HEK293 (cell line): Measurements from ENCODE around the gene GRIK2.

Source experiments
- CTCF ChIA-PET: fragments of 350-600 bp; formaldehyde crosslinking; extraction: SDS; loops from one replicate; lab custom pipeline; 2021; ENCODE audit warnings: antibody characterized with exemption; lab: Yijun Ruan, JAX
- POLR2A ChIA-PET: fragments of 300-600 bp; formaldehyde crosslinking; extraction: SDS; loops from one replicate; lab custom pipeline; 2020; ENCODE audit warnings: antibody characterized with exemption, inconsistent platforms; lab: Yijun Ruan, JAX
- H3K27ac ChIP-seq: fragments of 200-500 bp; sonication (Bioruptor generic); 2 replicates; pipeline ENCODE4 v1.5.1; 2014; ENCODE audit warnings: low read depth, low read length, control low read depth, inconsistent platforms; ENCODE audit errors: extremely low read depth
- H3K36me3 ChIP-seq, 2 experiments: fragments of 200-500 bp in 1 of 2; sonication (Bioruptor generic) in 1 of 2; 1 replicate in 1 of 2; 2 replicates in 1 of 2; pipeline ENCODE4 v1.5.1; 2014 to 2017; ENCODE audit warnings: inconsistent platforms in 2 of 2, low read length in 2 of 2; ENCODE audit not compliant: control insufficient read depth in 2 of 2, insufficient read depth in 1 of 2
- H3K4me1 ChIP-seq: fragments of 200-500 bp; sonication (Bioruptor generic); 2 replicates; pipeline ENCODE4 v1.5.1; 2014; ENCODE audit warnings: mild to moderate bottlenecking, low read length, inconsistent platforms; ENCODE audit not compliant: control insufficient read depth, insufficient read depth
- H3K4me3 ChIP-seq: 2 replicates; pipeline ENCODE4 v1.5.1; 2011; ENCODE audit warnings: low read depth, mild to moderate bottlenecking, control low read depth, low read length, moderate library complexity
- H3K9me3 ChIP-seq: fragments of 200-500 bp; sonication (Bioruptor generic); 2 replicates; pipeline ENCODE4 v1.5.1; 2014; ENCODE audit warnings: low read depth, low read length, inconsistent platforms; ENCODE audit not compliant: control insufficient read depth, insufficient read depth
- GLI2 ChIP-seq: fragments of 450-650 bp; formaldehyde crosslinking; IDR thresholded peaks from 2 replicates; pipeline ENCODE4; 2017; ENCODE audit warnings: missing biosample characterization, missing genetic modification characterization, low read depth, borderline replicate concordance
- KLF9 ChIP-seq: fragments of 450-650 bp; formaldehyde crosslinking; IDR thresholded peaks from 2 replicates; pipeline ENCODE4 v1.5.1; 2016; ENCODE audit warnings: missing biosample characterization, missing genetic modification characterization, low read depth
- MEIS1 ChIP-seq: sonication (generic); formaldehyde crosslinking; IDR thresholded peaks from 2 replicates; pipeline ENCODE4 v1.8.1; 2022; ENCODE audit warnings: missing genetic modification reagents, mild to moderate bottlenecking, borderline replicate concordance
- MYNN ChIP-seq: fragments of 450-650 bp; formaldehyde crosslinking; IDR thresholded peaks from 2 replicates; pipeline ENCODE4 v1.5.1; 2016; ENCODE audit warnings: missing biosample characterization, missing genetic modification characterization, borderline replicate concordance
- PBX3 ChIP-seq: sonication (generic); formaldehyde crosslinking; IDR thresholded peaks from 2 replicates; pipeline ENCODE4 v1.8.1; 2022; ENCODE audit warnings: mild to moderate bottlenecking, moderate library complexity, missing genetic modification reagents
- PRDM4 ChIP-seq: fragments of 450-650 bp; formaldehyde crosslinking; IDR thresholded peaks from 2 replicates; pipeline ENCODE4 v1.5.1; 2017; ENCODE audit warnings: missing biosample characterization, missing genetic modification characterization
- TCF7L2 ChIP-seq: IDR thresholded peaks from 2 replicates; pipeline ENCODE4 v1.6.1; 2011; ENCODE audit warnings: low read depth, mild to moderate bottlenecking, inconsistent platforms, low read length, moderate library complexity, borderline replicate concordance
- ZBTB21 ChIP-seq: fragments of 450-650 bp; formaldehyde crosslinking; IDR thresholded peaks from 2 replicates; pipeline ENCODE4 v1.5.1; 2017; ENCODE audit warnings: missing biosample characterization, missing genetic modification characterization
- ZBTB48 ChIP-seq: fragments of 450-650 bp; formaldehyde crosslinking; IDR thresholded peaks from 2 replicates; pipeline ENCODE4 v1.5.1; 2016; ENCODE audit warnings: missing biosample characterization, missing genetic modification characterization
- ZBTB6 ChIP-seq: fragments of 450-650 bp; formaldehyde crosslinking; IDR thresholded peaks from 2 replicates; pipeline ENCODE4 v1.5.1; 2017; ENCODE audit warnings: missing biosample characterization, missing genetic modification characterization
- ZFP41 ChIP-seq: fragments of 450-650 bp; formaldehyde crosslinking; IDR thresholded peaks from 2 replicates; pipeline ENCODE4 v1.5.1; 2016; ENCODE audit warnings: missing biosample characterization, missing genetic modification characterization, borderline replicate concordance
- ZNF514 ChIP-seq: fragments of 450-650 bp; formaldehyde crosslinking; IDR thresholded peaks from 2 replicates; pipeline ENCODE4 v1.5.1; 2016; ENCODE audit warnings: missing biosample characterization, missing genetic modification characterization
- ZNF521 ChIP-seq: fragments of 450-650 bp; formaldehyde crosslinking; IDR thresholded peaks from 2 replicates; pipeline ENCODE4 v1.5.1; 2017; ENCODE audit warnings: missing biosample characterization, mild to moderate bottlenecking, missing genetic modification characterization
- ZNF529 ChIP-seq: fragments of 450-650 bp; formaldehyde crosslinking; IDR thresholded peaks from 2 replicates; pipeline ENCODE4 v1.5.1; 2017; ENCODE audit warnings: missing genetic modification characterization, missing biosample characterization; ENCODE audit not compliant: insufficient replicate concordance
- ZNF548 ChIP-seq: fragments of 450-650 bp; formaldehyde crosslinking; IDR thresholded peaks from 2 replicates; pipeline ENCODE4 v1.5.1; 2016; ENCODE audit warnings: missing biosample characterization, missing genetic modification characterization
- ZNF549 ChIP-seq: fragments of 450-650 bp; IDR thresholded peaks from 2 replicates; pipeline ENCODE4 v1.5.1; 2018; ENCODE audit warnings: missing biosample characterization, missing genetic modification characterization, mild to moderate bottlenecking, inconsistent platforms, moderate library complexity
- ZNF558 ChIP-seq: fragments of 450-650 bp; formaldehyde crosslinking; IDR thresholded peaks from 2 replicates; pipeline ENCODE4 v1.5.1; 2016; ENCODE audit warnings: missing biosample characterization, missing genetic modification characterization
- ZNF561 ChIP-seq: fragments of 450-650 bp; IDR thresholded peaks from 2 replicates; pipeline ENCODE4 v1.5.1; 2018; ENCODE audit warnings: missing biosample characterization, missing genetic modification characterization, borderline replicate concordance
- ZNF571 ChIP-seq: fragments of 450-650 bp; formaldehyde crosslinking; IDR thresholded peaks from 2 replicates; pipeline ENCODE4 v1.5.0; 2017; ENCODE audit warnings: missing biosample characterization, missing genetic modification characterization
- ZNF580 ChIP-seq: fragments of 450-650 bp; formaldehyde crosslinking; IDR thresholded peaks from 2 replicates; pipeline ENCODE4 v1.5.1; 2016; ENCODE audit warnings: missing biosample characterization, missing genetic modification characterization
- ZNF585B ChIP-seq: fragments of 450-650 bp; formaldehyde crosslinking; IDR thresholded peaks from 2 replicates; pipeline ENCODE4 v1.5.1; 2016; ENCODE audit warnings: missing biosample characterization, missing genetic modification characterization
- ZNF658 ChIP-seq: fragments of 450-650 bp; formaldehyde crosslinking; IDR thresholded peaks from 2 replicates; pipeline ENCODE4; 2016; ENCODE audit warnings: missing biosample characterization, missing genetic modification characterization
- ZNF776 ChIP-seq: fragments of 450-650 bp; formaldehyde crosslinking; IDR thresholded peaks from 2 replicates; pipeline ENCODE4 v1.5.0; 2017; ENCODE audit warnings: missing biosample characterization, missing genetic modification characterization, borderline replicate concordance
- ZNF777 ChIP-seq: fragments of 450-650 bp; formaldehyde crosslinking; IDR thresholded peaks from 2 replicates; pipeline ENCODE4 v1.5.1; 2017; ENCODE audit warnings: missing biosample characterization, missing genetic modification characterization, borderline replicate concordance
- ZSCAN30 ChIP-seq: fragments of 450-650 bp; IDR thresholded peaks from 2 replicates; pipeline ENCODE4 v1.5.1; 2018; ENCODE audit warnings: missing biosample characterization, mild to moderate bottlenecking, missing genetic modification characterization, moderate library complexity
- ZSCAN5A ChIP-seq: fragments of 450-650 bp; formaldehyde crosslinking; IDR thresholded peaks from 2 replicates; pipeline ENCODE4 v1.5.1; 2016; ENCODE audit warnings: missing biosample characterization, missing genetic modification characterization

Gene GRIK2

GRCh38 chr6:101650402-101651100 is 257.0 kb downstream of the GRIK2 start:
- no peak overlapping the region for H3K4me3 ChIP-seq
- no peaks in the 10 kb centered on the region for H3K36me3 ChIP-seq
- H3K4me1 ChIP-seq, result no peaks in the 10 kb centered on the region
- no peak overlapping the region for H3K27ac ChIP-seq
- TF ChIP-seq ZNF585B (tag by site-specific recombination) (no peak), ZNF529 (tag by site-specific recombination) (no peak), ZSCAN30 (tag by site-specific recombination) (no peak), MEIS1 (CRISPR knock-in tag) (no peak), ZFP41 (tag by site-specific recombination) (no peak), ZNF514 (tag by site-specific recombination) (no peak)
- H3K9me3 ChIP-seq, result no peaks in the 10 kb centered on the region
- CTCF ChIA-PET, result no interaction called here
- POLR2A ChIA-PET, result no interaction called here

GRCh38 chr6:101652079-101652478 is 258.6 kb downstream of the GRIK2 start:
- ChIA-PET CTCF (no interaction called here), POLR2A (no interaction called here)
- no peak for TF ChIP-seq GLI2 (tag by site-specific recombination)
- TF ChIP-seq MYNN, result no peak
- TF ChIP-seq PRDM4 (tag by site-specific recombination), result no peak
- no peak for TF ChIP-seq ZSCAN5A (tag by site-specific recombination)
- TF ChIP-seq KLF9 (tag by site-specific recombination), result no peak
- TF ChIP-seq ZNF580 (tag by site-specific recombination), result no peak
- no peak for TF ChIP-seq ZBTB48 (tag by site-specific recombination)
- no peak for TF ChIP-seq ZNF776 (tag by site-specific recombination)
- TF ChIP-seq ZNF658 (tag by site-specific recombination), result no peak
- no peak for TF ChIP-seq ZNF561
- TF ChIP-seq PBX3, result no peak
- TF ChIP-seq ZNF549 (tag by site-specific recombination), result no peak
- TF ChIP-seq ZBTB21, result no peak
- TF ChIP-seq ZNF548 (tag by site-specific recombination), result no peak
- no peak for TF ChIP-seq ZNF571 (tag by site-specific recombination)
- no peak for TF ChIP-seq TCF7L2
- no peak for TF ChIP-seq ZNF521 (tag by site-specific recombination)
- no peak for TF ChIP-seq ZNF777 (tag by site-specific recombination)
- TF ChIP-seq ZBTB6, result no peak
- no peak for TF ChIP-seq ZNF558 (tag by site-specific recombination)
- H3K36me3 ChIP-seq, result no peaks in the 10 kb centered on the region
- no peak overlapping the region for H3K4me3 ChIP-seq
- no peaks in the 10 kb centered on the region for H3K4me1 ChIP-seq
- H3K9me3 ChIP-seq, result no peaks in the 10 kb centered on the region
- no peak overlapping the region for H3K27ac ChIP-seq
